H54 (cell line): Measurements from ENCODE around the gene IFI30.
"Not testable (repeated sequence)": the region's sequence is repeated elsewhere in the genome, so short reads cannot be mapped to it uniquely, and the experiment has no call there.

Experiments used
- DNase-seq: peaks from one replicate; pipeline ENCODE4 v3.0.0; 2011; ENCODE audit warnings: low spot score, mixed read lengths; ENCODE audit not compliant: insufficient read length
- FAIRE-seq: peaks from 3 replicates; lab custom pipeline; 2011; peaks lifted over from hg19 to GRCh38; lab: Jason Lieb, UNC
- POLR2A ChIP-seq: IDR thresholded peaks from 2 replicates; pipeline ENCODE4 v1.6.1; 2011; ENCODE audit warnings: low read depth, mild to moderate bottlenecking, low read length

IFI30 gene

DNA sequence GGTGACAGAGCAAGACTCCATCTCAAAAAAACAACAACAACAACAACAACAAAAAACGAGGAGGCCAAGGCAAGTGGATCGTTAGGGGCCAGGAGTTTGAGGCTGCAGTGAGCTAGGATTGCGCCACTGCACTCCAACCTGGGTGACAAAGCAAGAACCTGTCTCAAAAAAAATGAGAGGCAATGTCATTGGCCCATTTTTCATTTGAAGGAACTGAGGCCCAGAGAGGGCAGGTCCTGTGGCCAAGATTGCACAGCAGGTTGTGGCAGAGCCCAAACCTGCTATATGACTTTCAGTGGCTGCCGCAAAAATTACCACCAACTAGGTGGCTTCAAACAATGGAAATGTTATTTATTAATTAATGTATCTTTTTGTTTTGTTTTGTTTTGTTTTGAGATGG, 15.1 kb upstream of the IFI30 start:
- TF ChIP-seq POLR2A = no peak
- FAIRE-seq (no peak), DNase-seq (no peak)

DNA sequence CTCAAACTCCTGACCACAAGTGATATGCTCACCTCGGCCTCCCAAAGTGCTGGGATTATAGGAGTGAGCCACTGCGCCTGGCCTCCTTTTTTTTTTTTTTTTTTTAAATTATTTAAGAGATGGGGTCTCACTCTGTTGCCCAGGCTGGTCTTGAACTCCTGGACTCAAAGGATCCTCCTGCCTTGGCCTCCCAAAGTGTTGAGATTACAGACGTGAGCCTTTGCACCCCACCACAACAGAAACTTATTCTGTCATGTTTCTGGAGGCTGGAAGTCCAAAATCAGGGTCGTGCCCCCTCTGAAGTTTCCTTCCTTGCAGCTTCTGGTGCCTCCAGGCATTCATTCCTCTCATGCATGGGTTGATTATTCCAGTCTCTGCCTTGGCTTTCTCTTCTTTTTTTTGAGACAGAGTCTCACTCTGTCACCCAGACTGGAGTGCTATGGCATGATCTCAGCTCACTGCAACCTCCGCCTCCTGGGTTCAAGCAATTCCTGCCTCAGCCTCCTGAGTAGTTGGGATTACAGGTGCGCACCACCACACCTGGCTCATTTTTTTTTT, 14.5 kb upstream of the IFI30 start:
- FAIRE-seq, DNase-seq: not testable (repeated sequence)

DNA sequence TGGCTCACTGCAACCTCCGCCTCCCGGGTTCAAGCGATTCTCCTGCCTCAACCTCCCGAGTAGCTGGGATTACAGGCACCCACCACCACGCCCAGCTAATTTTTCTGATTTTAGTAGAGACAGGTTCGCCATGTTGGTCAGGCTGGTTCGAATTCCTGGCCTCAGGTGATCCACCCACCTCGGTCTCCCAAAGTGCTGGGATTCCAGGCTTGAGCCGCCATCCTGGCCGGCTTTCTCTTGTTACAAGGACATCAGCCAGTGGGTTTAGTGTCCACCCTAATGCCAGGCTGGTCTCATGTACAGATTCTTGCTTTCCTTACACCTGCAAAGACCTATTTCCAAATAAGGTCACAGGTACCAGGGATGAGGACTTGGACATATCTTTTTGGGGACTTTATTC, 13.8 kb upstream of the IFI30 start:
- no peak for TF ChIP-seq POLR2A
- DNase-seq (no peak), FAIRE-seq (no peak)

DNA sequence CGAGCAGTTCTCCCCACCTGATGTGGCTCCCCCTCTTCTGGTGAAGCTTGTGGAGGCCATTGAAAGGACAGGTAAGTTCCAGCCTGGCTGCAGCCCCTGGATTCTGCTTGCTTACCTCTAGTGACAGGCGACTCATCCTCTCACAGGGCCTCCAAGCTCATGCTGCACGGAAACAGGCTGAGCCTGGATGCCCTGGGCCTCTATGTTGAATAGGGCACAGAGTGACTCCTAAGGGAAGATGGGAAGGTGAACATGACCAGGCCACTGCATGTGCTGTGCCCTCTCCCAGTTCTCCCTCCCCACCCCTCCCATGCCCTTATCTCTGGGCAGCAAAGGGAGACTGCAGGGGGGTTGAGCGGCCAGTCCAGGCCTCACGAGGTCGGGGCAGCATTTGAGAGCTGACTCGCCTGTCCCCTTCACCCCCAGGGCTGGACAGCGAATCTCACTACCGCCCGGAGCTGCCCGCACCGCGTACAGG, 13.1 kb upstream of the IFI30 start:
- no peak for FAIRE-seq
- TF ChIP-seq POLR2A = no peak
- no peak for DNase-seq

DNA sequence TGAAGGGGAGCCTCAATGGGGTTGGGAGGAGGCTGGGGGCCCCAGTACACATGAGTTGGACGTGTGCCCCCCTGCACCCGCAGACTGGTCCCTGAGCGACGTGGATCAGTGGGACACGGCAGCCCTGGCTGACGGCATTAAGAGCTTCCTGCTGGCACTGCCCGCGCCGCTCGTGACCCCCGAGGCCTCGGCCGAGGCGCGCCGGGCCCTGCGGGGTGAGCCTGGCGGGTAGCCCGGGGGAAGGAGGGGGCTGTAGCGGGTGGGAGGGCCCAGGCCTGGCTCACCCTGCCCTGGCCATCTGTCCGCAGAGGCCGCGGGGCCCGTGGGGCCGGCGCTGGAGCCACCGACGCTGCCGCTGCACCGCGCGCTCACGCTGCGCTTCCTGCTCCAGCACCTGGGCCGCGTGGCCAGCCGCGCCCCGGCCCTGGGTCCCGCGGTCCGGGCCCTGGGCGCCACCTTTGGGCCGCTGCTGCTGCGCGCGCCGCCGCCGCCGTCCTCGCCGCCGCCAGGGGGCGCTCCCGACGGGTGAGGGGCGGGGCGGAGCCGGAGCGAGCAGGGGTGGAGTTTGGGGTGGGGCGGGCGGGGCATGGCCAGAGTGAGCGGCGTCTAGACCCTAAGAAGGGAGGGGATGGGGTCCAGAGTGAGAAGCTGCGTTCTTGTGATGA, 12.5 kb upstream of the IFI30 start:
- TF ChIP-seq POLR2A = no peak
- FAIRE-seq (no peak), DNase-seq (peak; percentile 78)

DNA sequence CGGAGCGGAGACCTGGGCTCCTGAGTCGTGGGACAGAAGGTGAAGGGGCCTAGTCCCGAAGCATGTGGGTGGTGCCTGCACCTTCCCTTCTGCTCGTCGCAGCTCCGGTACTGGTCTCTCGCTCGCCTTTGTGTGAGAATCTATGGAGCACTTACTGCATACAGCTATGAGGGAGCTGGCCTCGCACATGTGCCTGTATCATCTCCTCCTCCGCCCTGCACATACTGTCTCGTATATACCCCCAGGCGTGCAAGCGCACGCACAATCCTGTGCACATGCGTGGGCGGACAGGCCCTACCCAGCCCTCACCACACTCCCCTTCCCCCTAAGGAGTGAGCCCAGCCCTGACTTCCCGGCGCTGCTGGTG, 12.0 kb upstream of the IFI30 start:
- no peak for FAIRE-seq
- no peak for TF ChIP-seq POLR2A
- no peak for DNase-seq

DNA sequence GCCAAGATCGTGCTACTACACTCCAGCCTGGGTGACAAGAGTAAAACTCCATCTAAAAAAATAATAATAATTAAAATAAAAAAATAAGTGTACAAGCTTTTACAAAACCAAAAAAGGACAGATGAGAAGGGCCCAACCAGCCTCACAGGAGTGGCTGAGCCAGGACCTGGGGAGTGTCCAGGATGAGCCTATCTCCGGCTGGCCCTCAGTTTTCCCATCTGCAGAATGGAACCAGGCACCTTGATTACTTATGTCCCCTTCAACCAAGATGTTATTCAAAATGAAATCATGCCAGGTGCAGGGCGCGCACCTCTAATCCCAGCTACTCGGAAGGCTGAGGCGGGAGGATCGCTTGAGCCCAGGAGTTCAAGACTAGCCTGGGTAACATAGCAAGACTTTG, 9.5 kb upstream of the IFI30 start:
- no peak for TF ChIP-seq POLR2A
- FAIRE-seq (no peak), DNase-seq (no peak)

DNA sequence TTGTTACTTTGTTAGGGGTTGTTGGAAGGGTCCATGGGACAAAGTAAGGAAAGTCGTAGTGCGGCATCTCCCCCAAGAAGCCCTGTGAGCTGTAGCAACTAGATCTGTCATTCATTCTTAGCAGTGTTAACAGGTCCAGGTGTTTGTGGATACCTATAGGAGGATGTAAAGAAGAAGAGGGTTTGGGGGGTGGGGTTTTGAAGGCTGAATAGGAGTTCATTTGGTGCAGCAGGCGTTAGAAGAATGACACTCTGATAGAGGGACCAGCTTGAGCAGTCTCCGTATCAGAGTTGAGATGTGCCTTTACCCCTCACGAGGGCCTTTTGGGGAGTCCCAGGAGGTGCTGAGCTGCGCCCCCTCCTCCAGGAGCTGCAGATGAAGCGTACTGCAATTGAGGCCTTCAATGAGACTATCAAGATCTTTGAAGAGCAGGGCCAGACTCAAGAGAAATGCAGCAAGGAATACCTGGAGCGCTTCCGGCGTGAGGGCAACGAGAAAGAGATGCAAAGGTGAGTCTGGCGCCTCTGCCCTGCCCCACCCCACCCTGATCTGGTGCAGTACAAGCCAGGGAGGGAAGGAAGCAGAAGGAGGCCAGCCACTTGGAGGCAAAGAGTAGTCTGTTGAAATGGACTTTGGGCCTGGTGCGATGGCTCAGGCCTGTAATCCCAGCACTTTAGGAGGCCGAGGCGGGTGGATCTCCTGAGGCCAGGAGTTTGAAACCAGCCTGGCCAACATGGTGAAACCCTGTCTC, 7.6 kb upstream of the IFI30 start:
- no peak for TF ChIP-seq POLR2A
- FAIRE-seq = no peak
- DNase-seq = no peak

DNA sequence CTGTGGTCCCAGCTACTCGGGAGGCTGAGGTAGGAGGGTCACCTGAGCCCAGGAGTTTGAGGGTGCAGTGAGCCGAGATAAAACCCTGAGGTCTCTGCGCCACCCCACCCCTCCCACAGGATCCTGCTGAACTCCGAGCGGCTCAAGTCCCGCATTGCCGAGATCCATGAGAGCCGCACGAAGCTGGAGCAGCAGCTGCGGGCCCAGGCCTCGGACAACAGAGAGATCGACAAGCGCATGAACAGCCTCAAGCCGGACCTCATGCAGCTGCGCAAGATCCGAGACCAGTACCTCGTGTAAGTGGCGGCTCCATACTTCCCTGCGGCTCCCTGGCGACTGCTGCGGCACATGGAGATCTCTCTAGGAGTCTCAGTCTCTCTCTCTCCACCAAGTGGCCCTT, 6.6 kb upstream of the IFI30 start:
- TF ChIP-seq POLR2A = no peak
- FAIRE-seq (no peak), DNase-seq (no peak)

DNA sequence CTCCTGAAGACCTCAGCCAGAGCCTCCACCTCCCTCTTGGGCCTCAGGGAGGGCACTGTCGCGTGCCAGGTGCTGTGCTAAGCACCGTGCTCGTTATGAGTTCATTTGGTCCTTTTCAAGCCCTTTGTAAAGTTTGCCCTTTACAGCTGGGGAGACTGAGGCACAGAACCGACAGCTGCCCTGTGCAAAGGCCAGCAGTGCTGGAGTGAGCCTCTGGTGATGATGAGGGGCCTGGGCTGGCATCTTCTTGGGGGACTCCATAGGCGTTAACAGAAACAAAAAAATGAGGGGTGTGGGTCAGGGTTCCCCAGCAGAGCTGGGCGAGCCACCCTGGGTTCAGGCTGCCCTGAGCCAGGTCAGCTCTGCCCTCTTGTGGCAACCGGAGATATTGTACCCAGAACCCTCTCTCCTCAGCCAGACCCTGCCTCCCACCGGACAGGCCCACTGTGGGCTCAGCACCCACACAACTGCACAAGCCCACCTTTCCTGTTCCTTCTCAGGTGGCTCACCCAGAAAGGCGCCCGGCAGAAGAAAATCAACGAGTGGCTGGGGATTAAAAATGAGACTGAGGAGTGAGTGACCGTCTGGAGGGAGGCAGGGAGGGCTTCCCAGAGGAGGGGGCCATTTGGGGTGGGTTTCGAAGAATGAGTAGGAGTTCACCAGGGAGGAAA, 5.5 kb upstream of the IFI30 start:
- FAIRE-seq (no peak), DNase-seq (peak; percentile 91)
- no peak for TF ChIP-seq POLR2A

DNA sequence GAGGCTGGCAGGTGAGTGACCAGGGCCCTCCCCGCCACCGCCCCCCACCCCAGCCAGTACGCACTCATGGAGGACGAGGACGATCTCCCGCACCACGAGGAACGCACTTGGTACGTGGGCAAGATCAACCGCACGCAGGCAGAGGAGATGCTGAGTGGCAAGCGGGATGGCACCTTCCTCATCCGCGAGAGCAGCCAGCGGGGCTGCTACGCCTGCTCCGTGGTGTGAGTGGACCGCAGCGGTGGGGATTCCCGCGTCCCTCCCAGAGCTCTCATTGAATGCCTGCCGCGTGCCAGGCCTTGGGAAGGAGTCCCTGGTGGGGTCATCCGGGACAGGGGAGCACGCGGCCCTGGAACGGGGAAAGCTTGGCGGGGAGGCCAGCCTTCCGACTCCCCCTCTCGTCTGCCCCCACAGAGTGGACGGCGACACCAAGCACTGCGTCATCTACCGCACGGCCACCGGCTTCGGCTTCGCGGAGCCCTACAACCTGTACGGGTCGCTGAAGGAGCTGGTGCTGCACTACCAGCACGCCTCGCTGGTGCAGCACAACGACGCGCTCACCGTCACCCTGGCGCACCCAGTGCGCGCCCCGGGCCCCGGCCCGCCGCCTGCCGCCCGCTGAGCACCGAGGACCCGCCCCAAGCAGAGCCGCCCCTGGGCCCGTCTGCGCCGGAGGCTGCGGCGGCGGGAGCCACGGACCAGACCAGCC, 4.8 kb upstream of the IFI30 start:
- TF ChIP-seq POLR2A = no peak
- FAIRE-seq (no peak), DNase-seq (no peak)

DNA sequence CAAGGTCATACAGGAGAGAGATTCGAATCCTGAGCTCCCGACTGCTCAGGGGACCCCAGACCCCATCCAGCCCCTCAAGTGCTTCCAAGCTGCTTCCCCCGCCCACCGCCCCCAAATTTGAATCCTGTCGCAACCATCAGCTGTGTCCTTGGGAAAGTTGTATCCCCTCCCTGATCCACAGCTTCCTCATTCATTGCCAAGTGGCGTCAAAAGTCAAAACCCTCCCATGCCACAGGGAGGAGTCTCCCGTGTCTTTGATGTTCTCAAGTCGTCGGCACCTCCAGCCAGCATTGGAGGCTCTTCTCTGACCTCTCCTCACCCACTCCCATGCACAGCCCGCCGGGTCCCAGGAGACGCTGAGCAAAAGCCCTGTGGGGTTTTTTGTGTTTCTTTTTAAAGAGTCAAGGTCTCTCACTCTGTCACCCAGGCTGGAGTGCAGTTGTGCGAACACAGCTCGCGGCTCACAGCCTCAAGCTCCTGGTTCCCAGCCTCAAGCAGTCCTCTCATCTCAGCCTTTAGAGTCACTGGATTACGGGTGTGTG, 2.8 kb upstream of the IFI30 start:
- FAIRE-seq = no peak
- no peak for TF ChIP-seq POLR2A
- no peak for DNase-seq

DNA sequence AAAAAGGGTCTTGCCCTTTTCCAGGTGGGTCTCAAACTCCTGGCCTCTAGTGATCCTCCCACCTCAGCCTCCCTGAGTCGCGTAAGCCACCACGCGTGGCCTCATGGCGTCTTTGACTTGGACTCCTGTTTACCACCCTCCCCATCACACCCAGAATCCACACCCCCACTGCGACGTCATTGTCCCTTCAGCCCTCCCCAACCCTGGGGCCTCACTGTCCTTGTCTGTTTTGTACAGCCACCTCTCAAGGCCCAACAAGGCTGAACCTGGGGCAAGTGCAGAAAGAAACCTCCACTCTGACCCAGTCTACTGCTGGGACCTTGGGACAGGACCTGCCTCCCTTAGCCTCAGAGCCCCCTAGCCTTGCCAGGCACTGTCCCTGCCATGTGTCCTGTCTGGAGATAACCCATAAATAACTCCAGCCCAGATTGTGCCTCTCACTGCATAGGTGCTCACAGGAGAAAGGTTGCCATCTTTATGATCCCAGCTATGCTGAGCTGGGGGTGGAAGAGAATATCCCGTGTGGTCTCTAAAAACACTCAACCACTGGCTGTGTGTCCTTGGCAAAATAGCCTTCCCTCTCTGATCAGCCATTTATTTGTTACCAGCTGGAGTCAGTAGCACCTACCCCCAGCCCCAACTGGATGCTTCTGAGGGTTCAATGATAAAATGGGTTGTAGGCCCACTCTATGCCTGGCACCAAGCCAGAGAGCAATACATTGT, 1.8 kb upstream of the IFI30 start:
- no peak for DNase-seq
- no peak for TF ChIP-seq POLR2A
- no peak for FAIRE-seq
